Thyroid gland (tissue), 4 donors: Measurements from ENCODE around the gene HEATR3. TPM values are rescaled to one million over a fixed set of nuclear protein-coding genes. Genes with fewer than 3 reads are reported as not detected.

ENCODE experiments used
- DNase-seq, 2 donors: peaks; one replicate each; pipeline ENCODE4 v3.0.0-alpha.2; 2019
- H3K27ac ChIP-seq, 3 donors: fragments of 200-600 bp; sonication (generic); 1 replicate in 2 of 3; 2 replicates in 1 of 3; pipeline ENCODE4 v1.5.1; 2016 to 2019; ENCODE audit warnings: mild to moderate bottlenecking in 1 of 3, moderate library complexity in 1 of 3
- H3K27me3 ChIP-seq: fragments of 200-600 bp; sonication (generic); one replicate; pipeline ENCODE4 v1.5.1; 2019
- H3K36me3 ChIP-seq, 2 donors: fragments of 200-600 bp; sonication (generic); one replicate each; pipeline ENCODE4 v1.5.1; 2016 to 2019
- H3K4me1 ChIP-seq, 2 donors: fragments of 200-600 bp; sonication (generic); one replicate each; pipeline ENCODE4 v1.5.1; 2017 to 2019
- H3K4me3 ChIP-seq, 3 donors: fragments of 200-600 bp; sonication (generic); replicated peaks in 1 of 3; 1 replicate in 2 of 3; 2 replicates in 1 of 3; pipeline ENCODE4 v1.5.1; 2016; ENCODE audit warnings: mild to moderate bottlenecking in 1 of 3
- H3K9me3 ChIP-seq: fragments of 200-600 bp; sonication (generic); one replicate; pipeline ENCODE4 v1.5.1; 2017
- CTCF ChIP-seq, 6 experiments: fragments of 200-600 bp in 3 of 6; fragments of 450-650 bp in 3 of 6; sonication (generic) in 3 of 6; IDR thresholded peaks; one replicate each; pipeline ENCODE4 v1.5.1; 2016 to 2019; ENCODE audit warnings: antibody characterized with exemption in 6 of 6, mild to moderate bottlenecking in 2 of 6, inconsistent platforms in 1 of 6, moderate library complexity in 1 of 6
- POLR2A ChIP-seq, 2 donors: fragments of 450-650 bp; IDR thresholded peaks; one replicate each; pipeline ENCODE4 v1.6.1; 2017; ENCODE audit warnings: antibody characterized with exemption in 2 of 2, mild to moderate bottlenecking in 2 of 2, moderate library complexity in 1 of 2
- WGBS, 2 donors: methylation state at CpG; one replicate each; pipeline ENCODE4 v1.1.5; 2017; 5-methylcytosine and 5-hydroxymethylcytosine counted together
- intact Hi-C: fragments of 100-400 bp; cut with DNase I; formaldehyde crosslinking; loops from one replicate; pipeline ENCODE4 v1.15.1; 2023
- total RNA-seq, 4 donors: library from RNA; depleted of rRNA; stranded (reverse); fragments of >200 nt; gene quantifications; one replicate each; pipeline ENCODE4 v1.2.3, GENCODE V29; 2016

The HEATR3 gene, protein sequence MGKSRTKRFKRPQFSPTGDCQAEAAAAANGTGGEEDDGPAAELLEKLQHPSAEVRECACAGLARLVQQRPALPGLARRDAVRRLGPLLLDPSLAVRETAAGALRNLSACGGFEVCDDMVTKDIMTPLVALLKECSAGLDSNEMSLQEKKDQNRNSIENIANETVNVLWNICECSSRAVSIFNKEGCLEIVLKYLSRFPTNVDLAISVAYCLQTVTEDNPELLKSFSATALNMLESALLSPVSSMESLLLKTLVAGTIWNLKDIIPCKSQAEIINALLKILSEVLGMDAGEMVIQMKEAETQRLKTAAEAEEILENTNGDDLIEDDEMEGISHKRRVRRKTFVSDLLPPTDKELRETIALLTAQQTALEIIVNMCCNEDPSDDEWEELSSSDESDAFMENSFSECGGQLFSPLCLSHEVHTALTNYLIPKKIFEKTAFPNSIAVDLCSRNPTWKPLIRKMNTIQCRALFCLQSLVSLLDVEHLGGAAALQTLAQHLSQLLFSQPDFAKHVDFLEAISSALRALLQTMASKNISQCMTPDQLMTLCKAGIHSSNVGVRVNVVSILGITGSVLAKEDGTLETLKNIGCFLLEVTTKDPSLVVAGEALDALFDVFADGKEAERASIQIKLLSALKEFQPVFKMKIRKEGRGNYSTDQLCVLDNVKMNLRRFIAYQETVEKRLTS
- 10 to 100 TPM; 12.6 to 24.1 (median 17.9) TPM for total RNA-seq

GRCh38 chr16:50065624-50066481 is at the start of gene HEATR3:
TSS of gene HEATR3 (plus strand) at chr16:50065970. CDS start at chr16:50066132, 162 bp downstream.
- TF ChIP-seq CTCF (IDR thresholded peaks at IDR 0.05) = no peak
- TF ChIP-seq POLR2A (IDR thresholded peaks at IDR 0.05) = peak in 1 of 2 donors; percentile 61
- WGBS, 2 donors = 7 to 8% methylated on average over 28 to 31 of the region's 91 CpGs
- H3K27ac ChIP-seq = peak within 1 kb of the TSS; percentile 77 to 93 (median 90)
- H3K9me3 ChIP-seq = no peaks in the 10 kb centered on the region
- DNase-seq = peak; percentile 88
- intact Hi-C loops = loop anchor here (10.0 kb wide), 1 partner anchor 89 kb away; the partner anchor contains the start of gene TENT4B
- H3K4me3 ChIP-seq = peak within 1 kb of the TSS; percentile 42 to 99 (median 78)
- H3K4me1 ChIP-seq = peaks cover 4 to 7% of the 10 kb centered on the region in 2 donors
- H3K27me3 ChIP-seq = no peaks in the 10 kb centered on the region
- peaks cover 4 to 5% of the 10 kb centered on the region in 2 donors for H3K36me3 ChIP-seq

- no peak for TF ChIP-seq POLR2A (IDR thresholded peaks at IDR 0.05)
- TF ChIP-seq CTCF (IDR thresholded peaks at IDR 0.05) = no peak
- H3K36me3 ChIP-seq = no peaks in the 10 kb centered on the region
- 90 to 91% methylated on average over 9 of the region's 9 CpGs for WGBS, 2 donors
- no peak overlapping the region for H3K4me3 ChIP-seq
- H3K27ac ChIP-seq = no peak overlapping the region
- H3K4me1 ChIP-seq = no peaks in the 10 kb centered on the region
- DNase-seq = no peak
- H3K9me3 ChIP-seq = no peaks in the 10 kb centered on the region
- intact Hi-C loops = no loop called here
- H3K27me3 ChIP-seq = no peaks in the 10 kb centered on the region
Measured at GRCh38 chr16:50017553-50017952, 48.2 kb upstream of the HEATR3 start.

GRCh38 chr16:50021544-50021943 is 44.2 kb upstream of the HEATR3 start:
- Histone ChIP-seq H3K4me1 (peaks cover 4 to 13% of the 10 kb centered on the region in 2 donors), H3K36me3 (no peaks in the 10 kb centered on the region), H3K9me3 (no peaks in the 10 kb centered on the region), H3K4me3 (no peak overlapping the region), H3K27ac (no peak overlapping the region), H3K27me3 (no peaks in the 10 kb centered on the region)
- intact Hi-C loops = loop anchor here (10.0 kb wide), 2 partner anchors 133 to 643 kb away; partner anchors contain the start of gene TENT4B
- TF ChIP-seq POLR2A (IDR thresholded peaks at IDR 0.05) (no peak), CTCF (IDR thresholded peaks at IDR 0.05) (no peak)
- WGBS, 2 donors = 34 to 47% methylated on average over 2 of the region's 2 CpGs
- DNase-seq = no peak

DNA sequence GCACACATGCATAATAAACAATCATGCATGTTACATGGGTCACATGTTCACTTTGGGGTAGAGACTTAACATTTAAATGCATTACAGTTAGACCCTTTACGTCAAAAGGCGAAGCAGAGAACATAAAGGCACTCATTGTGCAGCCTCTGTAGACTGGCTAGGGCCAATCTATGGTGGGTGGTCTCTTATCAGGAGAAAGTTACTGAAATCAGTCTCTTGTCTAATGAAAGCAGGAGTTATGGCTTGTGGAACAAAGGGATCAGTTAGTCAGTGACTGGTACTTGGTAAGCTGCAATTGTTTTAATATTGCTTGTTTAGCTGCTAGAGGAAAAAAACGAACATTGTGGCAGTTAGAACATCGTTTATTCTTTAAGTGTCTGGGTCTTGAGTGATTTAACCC is 42.1 kb upstream of the HEATR3 start:
- no peaks in the 10 kb centered on the region for H3K9me3 ChIP-seq
- H3K4me1 ChIP-seq = peaks cover 4 to 15% of the 10 kb centered on the region in 2 donors
- no peak overlapping the region for H3K27ac ChIP-seq
- H3K36me3 ChIP-seq = no peaks in the 10 kb centered on the region
- no peak overlapping the region for H3K4me3 ChIP-seq
- no peak for DNase-seq
- intact Hi-C loops = loop anchor here (10.0 kb wide), 2 partner anchors 131 to 641 kb away; partner anchors contain the start of gene TENT4B
- WGBS, 2 donors = 40% methylated on average over 4 of the region's 4 CpGs
- TF ChIP-seq POLR2A (IDR thresholded peaks at IDR 0.05) (no peak), CTCF (IDR thresholded peaks at IDR 0.05) (no peak)
- H3K27me3 ChIP-seq = no peaks in the 10 kb centered on the region
